Peyer's patch (tissue), 4 donors: Measurements from ENCODE around the gene IL22RA1.

Experiments used
- CTCF ChIP-seq, 6 experiments: fragments of 450-650 bp in 4 of 6; fragments of 200-600 bp in 2 of 6; sonication (generic) in 1 of 6; IDR thresholded peaks; one replicate each; pipeline ENCODE4 v1.5.1; 2017 to 2019; ENCODE audit warnings: antibody characterized with exemption in 6 of 6, mild to moderate bottlenecking in 3 of 6, moderate library complexity in 1 of 6
- POLR2A ChIP-seq, 2 donors: fragments of 450-650 bp; IDR thresholded peaks; one replicate each; pipeline ENCODE4 v1.5.1; 2017; ENCODE audit warnings: antibody characterized with exemption in 2 of 2, mild to moderate bottlenecking in 2 of 2, moderate library complexity in 2 of 2

GRCh38 chr1:24155011-24155782 lies 12.3 kb upstream of the IL22RA1 start:
- peak in 2 of 6 experiments; percentile 13 to 21 for TF ChIP-seq CTCF (IDR thresholded peaks at IDR 0.05)
- no peak for TF ChIP-seq POLR2A (IDR thresholded peaks at IDR 0.05)
